Measurements from ENCODE around the gene HMCN1.
A peak's percentile ranks its signal among the peaks of the same experiment; 100 is the strongest.
"Not testable (repeated sequence)": the region's sequence is repeated elsewhere in the genome, so short reads cannot be mapped to it uniquely, and the experiment has no call there.

Gene HMCN1

DNA sequence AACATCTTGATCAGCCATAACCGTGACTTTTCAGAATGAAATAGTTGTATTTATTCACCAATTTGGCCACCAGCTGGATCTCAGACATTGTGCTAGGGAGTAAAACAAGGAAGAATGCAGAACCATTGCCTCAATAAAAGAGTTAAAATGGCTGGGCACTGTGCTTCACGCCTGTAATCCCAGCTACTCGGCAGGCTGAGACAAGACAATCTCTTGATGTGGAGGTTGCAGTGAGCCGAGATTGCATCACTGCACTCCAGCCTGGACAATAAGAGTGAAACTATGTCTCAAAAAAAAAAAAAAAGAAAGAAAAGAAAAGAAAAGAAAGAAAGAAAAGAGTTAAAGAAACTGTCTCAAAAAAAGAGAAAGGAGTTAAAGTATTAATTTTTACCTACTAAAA is 441.4 kb downstream of the HMCN1 start:
- no peak for DNase-seq

DNA sequence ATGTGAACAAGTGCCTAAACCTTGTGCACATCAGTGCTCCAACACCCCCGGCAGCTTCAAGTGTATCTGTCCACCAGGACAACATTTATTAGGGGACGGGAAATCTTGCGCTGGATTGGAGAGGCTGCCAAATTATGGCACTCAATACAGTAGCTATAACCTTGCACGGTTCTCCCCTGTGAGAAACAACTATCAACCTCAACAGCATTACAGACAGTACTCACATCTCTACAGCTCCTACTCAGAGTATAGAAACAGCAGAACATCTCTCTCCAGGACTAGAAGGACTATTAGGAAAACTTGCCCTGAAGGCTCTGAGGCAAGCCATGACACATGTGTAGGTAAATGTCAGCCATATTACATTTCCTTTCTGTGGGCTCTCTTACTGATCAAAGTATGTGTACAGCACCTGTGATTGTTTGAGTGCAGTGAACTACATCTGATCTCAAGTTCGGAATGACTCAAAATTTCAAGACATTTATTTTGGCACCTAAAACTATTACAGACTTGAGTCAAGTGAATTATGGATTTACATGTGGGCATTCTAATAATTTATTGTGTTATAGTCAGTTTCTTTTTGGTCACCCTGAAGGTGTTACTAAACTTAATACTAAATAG is 444.3 kb downstream of the HMCN1 start:
- DNase-seq: peak in 1 of 2 experiments; percentile 14

DNA sequence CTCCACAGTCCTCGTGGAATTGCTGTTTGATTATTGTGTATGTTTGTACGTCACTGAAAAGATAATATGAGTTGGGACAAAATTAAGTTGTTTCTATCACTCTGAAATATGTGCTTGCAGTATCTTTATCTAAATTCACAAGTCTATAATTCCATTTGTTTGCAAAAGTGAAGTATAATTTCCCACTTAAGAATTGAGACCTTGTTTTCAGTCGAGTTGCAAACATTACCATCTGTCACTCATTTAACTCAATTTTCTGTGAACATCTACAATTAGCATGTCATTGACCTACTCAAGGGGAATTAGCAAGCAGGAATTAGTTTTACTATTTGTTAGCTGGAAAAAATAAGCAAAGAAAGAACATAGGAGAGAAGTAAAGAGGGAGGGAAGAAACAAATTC is 445.0 kb downstream of the HMCN1 start:
- DNase-seq: no peak

DNA sequence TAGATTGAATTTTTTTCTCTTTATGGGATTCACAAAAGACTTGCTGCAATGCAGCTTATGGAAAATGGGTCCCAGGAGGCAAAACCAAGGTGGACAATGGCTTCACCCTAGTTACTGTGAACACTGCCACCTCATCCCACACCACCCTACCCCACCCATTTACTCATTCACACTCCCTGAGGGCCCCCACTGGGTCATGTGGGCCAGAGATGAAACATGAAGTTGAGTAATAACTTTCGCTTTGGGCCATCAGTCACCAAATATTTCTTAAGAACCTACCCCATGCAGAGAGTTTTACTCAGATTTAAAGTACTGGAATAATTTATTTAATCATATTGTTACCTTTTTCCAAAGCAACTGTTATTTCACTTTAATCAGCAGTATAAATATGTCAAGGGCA is 449.0 kb downstream of the HMCN1 start:
- DNase-seq: no peak

GRCh38 chr1:186183970-186184628 is 449.9 kb downstream of the HMCN1 start:
- no peak for DNase-seq

- DNase-seq: not testable (repeated sequence)
Observed at GRCh38 chr1:186186251-186186650, 452.1 kb downstream of the HMCN1 start.

- no peak for DNase-seq
Observed at GRCh38 chr1:186187601-186188000, 453.4 kb downstream of the HMCN1 start.

DNA sequence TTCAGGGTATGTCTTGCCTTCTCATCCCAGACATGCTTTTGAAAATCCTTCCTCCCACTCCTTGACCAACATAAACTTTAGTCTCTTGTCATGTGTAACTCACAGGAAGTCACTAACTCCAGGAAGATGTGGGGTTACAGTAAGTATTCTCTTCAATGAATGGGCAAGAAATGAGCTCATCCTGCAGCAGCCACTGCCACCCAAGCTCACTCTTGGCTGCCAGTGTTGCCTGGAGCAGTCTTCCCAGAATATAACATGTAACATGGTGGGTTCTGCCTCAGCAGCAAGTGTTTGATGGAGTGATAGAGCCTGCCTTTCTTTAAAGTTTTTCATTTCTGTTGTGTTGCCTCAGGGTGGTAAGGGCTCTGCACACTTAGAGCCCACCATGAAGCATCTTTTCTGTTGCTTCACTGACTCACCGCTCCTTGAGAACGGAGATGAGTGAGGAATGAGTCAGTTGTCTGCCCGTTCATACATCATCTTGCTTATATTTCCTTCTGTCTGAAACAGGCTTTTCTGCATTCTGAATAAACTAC is 453.9 kb downstream of the HMCN1 start:
- no peak for DNase-seq

- no peak for DNase-seq
Observed at GRCh38 chr1:186188736-186189135, 454.5 kb downstream of the HMCN1 start.

DNA sequence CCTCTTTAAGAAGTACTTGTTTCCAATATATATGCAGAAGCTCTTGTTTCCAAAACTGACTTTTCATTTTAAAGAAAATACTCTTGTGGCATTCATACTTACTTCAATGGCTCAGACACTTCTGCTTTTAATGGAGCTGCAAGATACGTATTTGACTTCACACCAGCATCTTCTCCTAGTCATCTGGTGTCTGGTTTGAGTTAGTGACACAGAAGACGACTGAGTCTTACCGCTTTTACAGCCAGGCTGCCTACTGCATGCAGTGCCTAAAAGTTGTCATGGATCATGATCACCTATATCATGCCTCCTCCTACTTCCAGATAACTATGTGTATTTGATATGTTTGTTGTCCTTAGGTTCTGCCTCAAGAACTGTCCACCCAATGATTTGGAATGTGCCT is 455.0 kb downstream of the HMCN1 start:
- no peak for DNase-seq

- no peak for DNase-seq
Observed at GRCh38 chr1:186191511-186191910, 457.3 kb downstream of the HMCN1 start.

DNA sequence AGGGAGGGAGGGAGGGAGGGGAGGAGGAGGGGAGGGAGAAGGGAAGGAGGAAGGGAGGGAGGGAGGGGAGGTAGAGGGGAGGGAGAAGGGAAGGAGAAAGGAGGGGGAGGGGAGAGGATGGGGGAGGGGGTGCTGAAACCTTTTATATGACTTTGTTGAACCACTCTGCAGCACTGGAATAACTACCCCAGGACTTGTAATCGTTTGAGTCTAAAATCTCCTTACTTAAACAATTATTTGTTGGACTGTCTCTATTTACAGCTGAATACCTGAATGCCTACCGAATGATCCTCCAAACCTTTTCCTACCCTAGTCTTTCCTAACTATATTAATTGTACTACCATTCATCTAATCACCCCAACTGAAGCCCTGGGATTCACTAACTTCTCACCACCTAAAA is 459.0 kb downstream of the HMCN1 start:
- no peak for DNase-seq

DNA sequence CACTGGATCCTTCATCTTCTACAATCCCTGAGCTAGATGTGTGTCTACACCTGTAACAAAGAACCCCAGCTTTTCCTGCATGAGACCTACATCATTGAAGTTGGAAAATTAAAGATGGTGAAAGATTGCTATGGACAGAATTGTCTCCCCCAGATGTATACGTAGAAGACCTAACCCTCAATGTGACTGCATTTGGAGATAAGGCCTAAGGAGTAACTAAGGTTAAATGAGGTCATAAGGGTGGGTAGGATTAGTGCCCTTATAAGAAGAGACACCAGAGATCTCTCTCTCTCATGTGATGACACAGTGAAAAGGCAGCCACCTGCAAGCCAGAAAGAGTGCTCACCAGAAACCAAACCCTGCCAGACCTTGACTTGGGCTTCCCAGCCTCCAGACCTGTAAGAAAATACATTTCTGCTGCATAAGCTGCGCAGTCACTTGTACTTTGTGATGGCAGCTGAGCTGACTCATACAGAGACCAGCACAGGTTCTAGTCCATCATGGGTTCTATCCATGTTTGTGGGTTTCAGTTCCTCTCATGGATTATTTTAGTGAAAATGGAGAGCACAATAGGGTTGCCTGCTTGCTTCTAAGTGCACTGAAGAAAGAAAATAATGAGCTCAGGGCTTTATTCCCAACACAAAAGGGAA is 460.0 kb downstream of the HMCN1 start:
- DNase-seq: no peak

DNA sequence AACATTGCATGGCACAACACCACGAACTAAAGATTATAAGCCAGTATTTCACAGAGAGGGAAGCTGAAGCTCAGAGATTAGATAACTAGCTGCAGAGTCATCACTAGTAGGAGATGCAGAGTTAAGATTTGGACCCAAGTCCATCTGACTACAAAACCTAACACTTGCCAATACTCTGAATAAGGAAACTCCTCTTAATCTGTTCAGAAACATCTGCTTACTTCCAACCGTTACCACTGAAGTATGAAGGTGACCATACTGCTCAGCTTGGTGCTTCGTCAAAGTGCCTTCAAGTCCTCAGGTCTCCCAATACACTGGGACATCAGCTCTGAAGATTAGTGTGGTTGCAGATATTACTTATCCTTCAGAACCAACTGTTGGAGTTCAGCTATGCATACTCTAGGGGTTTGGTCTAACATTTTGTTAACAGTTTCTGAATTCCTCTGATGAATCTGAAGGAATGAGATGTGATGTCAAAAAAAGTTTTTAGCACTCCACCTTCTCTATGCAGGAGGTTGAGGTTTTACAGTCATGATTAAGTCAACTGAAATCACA is 461.3 kb downstream of the HMCN1 start:
- no peak for DNase-seq

GRCh38 chr1:186202271-186202764 is 468.1 kb downstream of the HMCN1 start:
- no peak for DNase-seq

DNA sequence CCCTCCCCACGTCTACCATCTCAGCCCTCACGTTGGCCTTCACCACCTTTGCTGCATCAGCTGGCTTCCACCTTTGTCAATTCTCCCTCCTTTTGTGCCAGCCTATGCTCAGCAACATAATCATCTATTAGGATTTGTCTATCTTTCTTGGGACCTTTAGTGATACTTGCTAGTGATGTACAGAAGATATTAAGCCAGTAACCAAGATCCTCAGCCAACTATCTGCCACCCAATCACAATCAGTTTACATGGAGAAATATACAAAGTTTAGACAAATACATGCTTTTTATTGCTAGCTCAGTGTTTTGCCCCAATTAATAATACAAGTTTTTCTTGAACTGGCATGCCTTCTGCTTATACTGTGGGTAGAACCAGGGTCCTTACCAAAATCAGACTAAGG is 468.6 kb downstream of the HMCN1 start:
- no peak for DNase-seq

DNA sequence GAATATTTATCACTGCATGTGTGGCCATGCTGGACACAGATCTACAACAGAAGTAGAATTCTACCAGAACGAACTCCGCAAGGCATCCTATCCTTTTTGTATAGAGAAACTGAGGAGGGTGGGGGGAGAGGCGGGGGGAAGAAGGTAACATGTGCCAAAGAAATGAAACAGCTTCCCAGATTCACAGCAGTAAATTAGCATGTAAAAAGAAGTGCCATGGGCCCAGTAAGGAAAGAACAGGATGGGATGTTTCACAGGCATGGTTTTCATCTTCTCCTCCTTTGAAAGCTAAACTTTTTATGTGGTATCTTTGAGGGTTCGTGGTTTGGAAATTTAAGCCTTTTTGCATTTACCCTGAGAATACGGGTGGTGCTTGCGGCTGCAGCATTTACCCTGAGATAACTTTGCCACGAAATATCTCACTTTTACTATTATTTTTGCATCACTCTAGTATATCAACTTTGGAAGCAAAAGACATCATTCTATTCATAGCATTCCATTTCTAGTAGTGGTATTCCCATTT is 471.9 kb downstream of the HMCN1 start:
- DNase-seq: no peak

GRCh38 chr1:186207391-186208085 is 473.3 kb downstream of the HMCN1 start:
- DNase-seq: no peak

DNA sequence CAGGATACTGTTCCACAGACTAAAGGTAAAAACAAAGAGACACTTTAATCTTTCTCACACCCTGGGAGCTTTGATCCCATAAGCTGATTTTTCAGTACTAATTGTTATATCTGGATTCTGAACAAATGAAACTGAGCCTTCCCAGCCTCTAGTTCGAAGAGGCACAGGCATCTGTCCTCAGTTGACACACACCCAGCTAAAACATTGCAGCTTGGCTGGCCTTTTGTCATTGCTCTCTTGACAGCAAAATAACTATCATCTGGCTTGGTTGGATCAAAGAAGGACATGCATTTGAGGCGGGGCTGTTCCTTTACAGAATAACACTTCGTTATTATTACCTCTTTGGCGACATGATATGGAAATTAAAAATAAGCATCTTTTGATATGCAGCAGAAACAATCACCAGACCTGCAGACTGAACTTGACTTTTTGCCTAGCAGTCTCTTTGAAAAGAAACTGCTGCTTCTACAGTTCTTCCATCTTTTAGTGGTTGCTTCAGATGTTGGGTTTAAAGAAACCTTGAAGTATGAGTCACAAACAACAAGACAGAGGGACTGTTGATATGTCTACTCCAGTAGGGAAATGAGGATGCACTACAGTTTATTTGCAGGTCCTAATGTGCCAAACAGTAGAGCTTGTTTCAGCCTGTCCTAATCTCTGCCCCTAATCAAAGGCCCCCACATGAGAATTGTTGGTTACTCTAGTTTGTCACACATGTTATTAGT is 474.4 kb downstream of the HMCN1 start:
- DNase-seq: no peak

DNA sequence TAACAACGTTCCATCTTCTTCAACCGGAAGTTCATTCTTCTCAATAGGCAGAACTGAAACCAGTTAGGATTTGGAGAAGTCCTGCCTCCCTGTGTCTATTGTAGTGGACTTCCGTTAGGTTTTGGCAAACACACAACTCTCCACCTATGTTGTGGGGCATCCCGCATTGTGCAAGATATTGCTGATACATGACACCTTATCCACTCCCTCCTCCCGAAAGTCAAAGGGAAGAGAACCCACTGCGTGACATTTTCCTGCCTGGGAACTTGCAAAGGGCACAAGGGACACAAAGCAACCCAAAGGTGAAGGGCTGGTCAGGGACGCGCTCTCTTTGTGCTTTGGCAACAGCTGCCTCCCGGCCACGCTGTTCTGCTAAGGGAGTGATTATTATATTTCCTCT is 476.1 kb downstream of the HMCN1 start:
- no peak for DNase-seq

GRCh38 chr1:186211583-186211982 is 477.4 kb downstream of the HMCN1 start:
- DNase-seq: not testable (repeated sequence)
